ENCODE measurements around the gene UGT2A3.
"Not testable (repeated sequence)": the region's sequence is repeated elsewhere in the genome, so short reads cannot be mapped to it uniquely, and the experiment has no call there.

Gene UGT2A3

DNA sequence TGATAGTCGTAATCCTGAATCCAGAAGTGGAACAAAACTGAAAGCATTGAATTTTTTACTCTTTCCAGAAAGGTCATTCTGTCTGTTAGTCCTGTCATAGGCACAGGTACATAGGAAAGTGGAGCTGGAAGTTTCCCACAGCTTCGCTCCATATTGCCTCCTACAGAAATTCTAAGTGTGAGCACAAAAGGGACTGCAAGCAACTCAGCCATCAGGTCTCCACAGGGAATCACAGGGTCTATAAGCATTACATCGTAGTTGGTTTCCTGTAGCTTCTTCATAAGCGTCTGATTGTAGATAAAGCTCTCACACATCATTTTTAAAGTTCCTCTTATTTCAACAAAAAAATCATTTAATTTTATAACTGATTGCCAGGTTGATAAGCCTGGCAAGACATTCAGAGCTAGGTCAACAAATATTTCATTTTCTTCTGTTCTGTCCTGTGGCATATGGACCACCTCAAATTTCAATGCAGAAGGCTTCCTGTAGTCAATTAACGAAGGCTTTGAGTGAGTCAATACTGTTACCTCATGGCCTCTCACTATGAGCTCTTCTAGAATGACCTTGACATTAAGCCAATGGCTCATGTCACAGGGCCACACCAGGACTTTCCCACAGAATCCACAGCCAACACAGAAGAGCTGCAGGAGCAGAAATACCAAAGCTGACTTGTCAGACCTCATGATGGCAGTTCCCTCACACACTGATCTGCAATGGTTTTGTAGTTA lies at the start of gene UGT2A3:
Gene UGT2A3 (minus strand): TSS at position 727 of the 728 bp plus-strand sequence. CDS start 44 bp downstream, at position 683.
- DNase-seq, result no peak

DNA sequence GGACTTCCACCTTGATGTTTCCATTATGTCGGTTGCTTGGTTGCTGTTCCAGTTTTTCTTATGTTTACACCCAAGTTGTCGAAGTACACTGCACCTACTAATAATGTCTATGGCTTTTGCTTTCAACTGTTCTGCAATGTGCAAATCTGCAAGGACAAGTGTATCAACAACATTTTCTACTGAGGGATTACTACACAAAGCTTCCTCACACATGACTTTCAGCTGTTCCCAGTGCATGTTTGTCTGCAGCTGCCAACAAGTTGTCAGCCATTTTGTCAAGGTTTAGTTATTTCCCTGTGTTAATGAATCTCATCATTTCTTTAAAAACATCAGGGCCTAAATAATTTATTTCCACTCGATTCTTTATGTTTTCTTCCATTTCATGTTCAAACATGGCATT lies 45.4 kb upstream of the UGT2A3 start:
- DNase-seq, result no peak

DNA sequence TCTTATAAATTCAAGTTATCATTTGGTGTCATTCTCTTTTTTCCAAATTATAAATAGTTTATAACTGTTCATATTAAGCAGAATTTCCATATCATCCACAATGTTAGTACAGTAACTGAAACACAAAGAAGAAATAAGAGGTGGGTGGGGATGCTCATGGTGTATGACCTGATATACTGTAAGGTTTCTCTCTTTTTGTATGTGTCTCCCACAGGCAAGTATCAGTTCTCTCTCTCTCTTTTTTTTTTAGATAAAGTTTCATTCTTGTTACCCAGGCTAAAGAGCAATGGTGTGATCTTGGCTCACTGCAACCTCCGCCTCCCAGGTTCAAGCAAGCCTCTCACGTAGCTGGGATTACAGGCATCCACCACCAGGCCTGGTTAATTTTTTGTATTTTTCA lies 43.7 kb upstream of the UGT2A3 start:
- no peak for DNase-seq

DNA sequence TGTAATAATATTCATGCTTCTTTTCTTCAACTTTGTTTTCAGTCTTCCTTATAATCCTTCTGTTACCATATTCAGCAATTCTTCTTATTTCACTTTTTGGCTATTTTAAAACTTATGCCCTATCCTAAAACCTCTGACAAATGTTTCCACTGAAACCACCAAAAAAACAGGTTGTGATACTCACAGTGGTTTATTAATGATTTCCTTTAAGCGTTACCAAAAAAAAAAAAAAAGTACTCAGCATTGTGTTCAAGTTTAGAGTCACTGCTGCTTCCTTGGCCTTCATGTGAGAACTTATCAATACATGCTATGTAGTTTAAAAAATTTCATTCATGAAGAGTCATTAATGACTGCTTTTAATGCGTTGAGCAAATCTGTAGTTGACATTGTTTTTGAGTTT lies 35.4 kb upstream of the UGT2A3 start:
- DNase-seq, result no peak

DNA sequence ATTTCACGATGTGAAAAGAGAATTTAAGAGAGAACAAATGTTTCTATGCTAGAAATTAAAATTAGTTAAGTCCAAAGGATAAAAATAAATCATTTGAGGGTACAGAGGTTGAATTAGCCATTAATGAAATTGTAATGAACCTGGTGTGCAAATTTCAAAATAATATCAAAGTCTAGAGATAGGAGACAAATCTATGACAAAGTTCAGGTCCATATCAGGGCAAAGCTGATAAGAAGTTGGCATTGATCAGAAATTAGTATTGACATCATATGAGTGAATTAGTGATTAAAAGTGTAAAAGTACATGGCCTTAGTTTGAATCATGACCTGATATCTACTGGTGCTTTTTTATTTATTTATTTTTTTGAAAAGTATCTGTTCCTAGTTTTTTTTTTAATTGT lies 33.8 kb upstream of the UGT2A3 start:
- no peak for DNase-seq

DNA sequence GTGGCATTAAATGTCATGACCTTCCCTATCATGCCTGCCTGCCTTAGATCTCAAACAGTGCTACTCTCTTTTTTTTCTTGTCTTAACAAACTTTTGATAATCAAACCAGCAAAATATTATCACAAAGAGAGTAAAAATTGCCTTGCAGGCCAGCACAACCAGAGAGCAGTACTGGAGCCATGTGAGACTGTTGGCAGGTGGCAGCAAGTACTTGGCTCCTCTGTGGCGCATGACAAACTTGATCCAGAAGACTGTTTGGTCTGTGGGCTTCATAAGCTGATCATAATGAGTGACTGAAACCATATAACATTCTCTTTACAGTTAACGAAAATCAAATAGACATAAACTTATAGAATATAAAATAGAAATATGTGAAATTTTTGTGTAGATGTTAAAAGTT lies 33.3 kb upstream of the UGT2A3 start:
- no peak for DNase-seq

DNA sequence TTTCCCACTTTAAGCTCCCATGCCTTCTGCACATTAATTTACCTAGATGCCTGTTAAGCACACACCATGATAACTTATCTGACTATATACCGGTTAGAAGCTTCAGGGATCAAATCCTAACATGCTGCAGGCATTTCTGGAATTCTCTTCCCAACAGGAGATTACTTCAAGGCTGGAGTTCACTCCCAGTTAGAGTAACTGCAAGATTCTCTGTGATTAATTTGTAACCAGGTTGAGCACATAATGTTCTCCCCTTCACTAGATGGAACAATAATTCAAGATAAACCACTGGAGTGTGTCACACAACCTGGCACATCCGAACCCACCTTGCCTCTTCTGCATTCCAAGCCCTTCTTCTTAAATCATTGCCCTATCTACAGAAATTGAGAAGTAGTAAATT lies 11.8 kb upstream of the UGT2A3 start:
- no peak for DNase-seq

DNA sequence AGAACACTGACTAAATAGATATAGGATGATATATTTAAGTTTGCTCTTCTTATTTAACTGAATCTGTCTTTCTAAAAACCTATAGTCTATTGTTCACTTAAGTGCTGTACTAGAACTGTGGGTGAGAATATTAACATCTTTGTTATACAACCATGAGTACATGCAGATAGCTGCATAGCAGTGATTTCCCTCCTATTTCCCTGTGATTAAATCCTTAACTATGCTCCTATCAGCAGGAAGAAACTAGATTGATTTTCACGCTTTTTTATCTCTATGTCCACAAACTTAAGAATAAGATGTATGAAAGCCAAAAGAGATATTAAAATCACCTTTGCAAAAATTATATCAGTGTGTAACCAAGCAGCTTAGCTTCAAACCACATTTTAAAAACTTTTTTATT lies 11.3 kb upstream of the UGT2A3 start:
- no peak for DNase-seq

DNA sequence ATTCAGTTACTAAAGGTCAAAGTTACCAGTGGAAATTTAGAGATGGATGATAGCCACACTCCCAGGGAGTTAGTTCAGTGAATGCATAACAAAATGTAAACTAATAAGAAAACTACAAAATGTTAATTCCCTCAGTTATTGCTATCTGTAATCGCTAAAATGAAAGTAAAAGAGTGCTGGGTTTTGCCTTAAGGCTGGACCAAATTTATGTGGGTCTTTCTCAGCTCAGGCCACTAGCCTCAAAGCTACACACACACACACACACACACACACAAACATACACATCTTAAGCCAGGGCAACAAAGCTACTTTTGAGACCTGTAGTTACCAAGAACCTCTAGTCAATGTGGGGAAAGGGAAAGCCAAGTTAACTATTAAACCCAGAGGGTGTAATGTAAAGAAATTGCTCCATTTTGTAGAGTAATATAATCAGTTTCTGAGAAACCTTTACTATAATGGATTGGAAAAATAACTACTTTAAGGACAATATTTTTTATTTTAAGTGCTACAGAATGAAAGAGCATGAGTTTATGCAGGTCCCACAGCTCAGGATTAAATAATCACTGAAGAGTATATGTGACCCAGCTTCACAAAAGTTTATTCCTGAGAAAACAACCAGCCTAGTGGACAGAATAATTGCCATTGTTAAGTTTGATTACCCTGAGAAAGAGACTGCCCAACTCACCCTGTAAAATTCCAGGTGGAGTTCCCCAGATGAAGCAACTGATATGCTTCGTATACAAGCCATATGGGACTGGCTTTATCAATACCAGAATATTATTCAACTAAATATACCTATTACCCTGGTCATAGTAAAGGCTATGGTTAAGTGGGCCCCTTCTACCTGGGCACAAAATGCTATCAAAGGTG lies 8.9 kb upstream of the UGT2A3 start:
- no peak for DNase-seq

DNA sequence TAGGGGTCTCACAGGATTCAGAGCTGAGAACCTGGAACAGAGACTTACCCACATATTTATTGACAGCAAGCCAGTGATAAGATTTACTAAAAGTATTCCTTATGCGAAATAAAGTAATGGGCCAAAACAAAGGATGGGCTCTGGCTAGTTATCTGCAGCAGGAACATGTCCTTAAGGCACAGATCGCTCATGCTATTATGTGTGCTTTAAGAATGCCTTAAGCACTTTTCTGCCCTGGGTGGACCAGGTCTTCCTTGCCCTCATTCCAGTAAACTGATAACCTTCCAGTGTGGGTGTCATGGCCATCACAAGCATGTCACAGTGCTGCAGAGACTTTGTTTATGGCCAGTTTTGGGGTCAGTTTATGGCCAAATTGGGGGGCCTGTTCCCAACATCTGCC lies 7.5 kb upstream of the UGT2A3 start:
- DNase-seq, result not testable (repeated sequence)

DNA sequence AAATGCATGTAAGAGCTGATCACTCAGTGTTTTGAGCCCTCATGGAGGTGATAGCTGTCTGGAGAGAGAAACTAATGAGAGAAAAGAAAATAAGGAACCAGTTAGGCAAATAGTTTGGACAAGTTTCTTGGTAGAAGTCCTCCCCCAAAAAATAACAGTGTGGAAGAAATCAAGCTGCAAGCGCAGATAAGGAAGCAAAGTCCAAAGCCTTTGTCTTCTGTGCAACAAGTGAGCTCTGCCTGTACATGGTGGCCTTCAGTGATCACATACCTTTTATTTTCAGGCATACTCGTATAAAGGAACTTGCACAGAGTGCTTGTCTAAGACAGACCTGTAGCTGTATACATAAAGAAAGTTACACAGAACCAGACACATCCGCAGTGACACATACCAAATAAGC lies 2.5 kb upstream of the UGT2A3 start:
- DNase-seq, result no peak

DNA sequence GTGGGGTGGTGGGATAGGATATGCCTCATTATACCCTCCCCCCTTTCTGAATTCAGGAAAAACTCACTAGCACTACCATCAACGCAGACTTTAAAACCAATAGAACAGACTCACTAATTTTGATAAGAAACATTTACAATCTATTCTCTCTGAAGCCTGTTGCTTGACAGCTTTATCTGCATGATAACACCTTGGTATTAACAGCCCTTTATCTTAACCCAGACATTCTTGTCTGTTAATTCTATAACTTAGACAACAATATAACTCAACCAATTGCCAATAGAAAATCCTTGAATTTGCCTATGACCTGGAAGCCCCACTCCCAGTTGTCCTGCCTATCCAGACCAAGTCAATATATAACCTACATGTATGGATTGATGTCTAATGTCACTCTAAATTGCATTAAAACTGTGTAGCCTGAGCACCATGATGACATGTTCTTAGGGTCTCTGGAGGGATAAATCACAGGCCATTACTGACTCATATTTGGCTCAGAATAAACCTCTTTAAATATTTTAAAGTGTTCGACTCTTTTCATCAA lies 1.5 kb upstream of the UGT2A3 start:
- no peak for DNase-seq

DNA sequence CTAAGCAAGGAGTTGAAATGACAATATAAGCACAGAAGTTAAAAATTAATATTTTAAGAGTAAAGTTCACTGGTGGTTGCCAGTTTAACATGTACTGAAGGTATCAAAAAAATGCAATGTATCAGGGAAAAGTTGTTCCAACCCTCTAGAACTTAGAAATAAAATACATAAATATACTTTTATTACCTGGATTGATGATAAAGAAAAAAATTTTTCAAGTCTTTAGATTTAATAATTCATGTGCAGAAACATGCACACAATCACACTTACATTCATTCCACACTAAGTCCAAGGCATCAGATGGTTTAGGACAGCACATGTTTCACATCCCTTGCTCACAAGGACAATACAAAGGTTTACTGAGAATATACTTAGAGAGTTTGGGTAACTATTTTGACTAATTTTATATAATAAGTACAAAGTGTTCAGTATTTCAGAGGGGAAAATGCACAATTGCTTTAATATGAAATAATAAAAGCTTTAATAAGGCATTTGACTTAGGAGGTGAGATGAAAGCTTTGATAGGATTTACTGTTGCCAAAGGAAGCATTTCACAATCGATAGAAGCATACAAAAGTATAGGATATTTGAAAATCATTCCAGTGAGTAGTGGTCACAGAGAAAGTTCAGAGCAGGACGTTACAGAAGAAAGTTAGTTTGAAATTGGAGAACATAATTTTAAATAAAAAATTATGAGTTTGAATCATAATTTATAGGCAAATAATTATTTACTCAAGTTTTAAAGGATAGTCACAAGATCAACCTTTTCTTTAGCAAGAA lies 392 bp upstream of the UGT2A3 start:
- DNase-seq, result no peak

DNA sequence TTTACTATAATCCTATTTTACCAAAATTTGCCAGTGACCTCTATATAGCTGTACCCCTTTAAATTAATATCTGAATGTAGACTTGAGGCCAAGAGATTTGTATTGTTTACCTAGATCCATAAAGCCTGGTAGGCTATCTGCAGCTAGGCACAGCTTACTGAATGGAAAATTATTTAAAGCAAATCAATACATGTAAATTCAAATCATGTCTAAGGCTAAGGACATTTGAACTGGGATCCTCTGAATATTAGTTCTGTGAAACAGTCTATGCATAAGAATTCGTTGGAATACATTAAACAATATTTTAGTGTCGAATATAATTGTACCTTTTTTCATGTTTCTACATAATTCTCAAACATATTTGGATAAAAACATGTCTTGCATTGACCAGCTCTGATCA lies 1.6 kb downstream of the UGT2A3 start:
- DNase-seq, result no peak

DNA sequence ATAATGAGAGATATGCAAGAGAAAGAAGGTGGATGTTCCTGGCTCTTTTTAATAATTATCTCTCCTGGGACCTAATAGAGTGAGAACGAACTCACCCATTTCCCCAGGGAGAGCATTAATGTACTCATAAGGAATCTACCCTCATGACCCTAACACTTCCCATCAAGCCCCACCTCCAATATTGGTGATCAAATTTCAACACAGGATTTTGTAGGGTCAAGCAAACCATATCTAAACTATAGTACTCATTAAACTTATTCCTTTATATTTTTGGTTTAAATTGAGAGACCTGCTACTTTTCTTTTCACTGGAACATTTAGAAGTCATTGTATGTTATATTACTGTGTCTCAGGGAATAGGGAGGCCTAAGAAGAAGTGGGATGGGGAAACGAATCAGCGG lies 2.6 kb downstream of the UGT2A3 start:
- DNase-seq, result no peak

DNA sequence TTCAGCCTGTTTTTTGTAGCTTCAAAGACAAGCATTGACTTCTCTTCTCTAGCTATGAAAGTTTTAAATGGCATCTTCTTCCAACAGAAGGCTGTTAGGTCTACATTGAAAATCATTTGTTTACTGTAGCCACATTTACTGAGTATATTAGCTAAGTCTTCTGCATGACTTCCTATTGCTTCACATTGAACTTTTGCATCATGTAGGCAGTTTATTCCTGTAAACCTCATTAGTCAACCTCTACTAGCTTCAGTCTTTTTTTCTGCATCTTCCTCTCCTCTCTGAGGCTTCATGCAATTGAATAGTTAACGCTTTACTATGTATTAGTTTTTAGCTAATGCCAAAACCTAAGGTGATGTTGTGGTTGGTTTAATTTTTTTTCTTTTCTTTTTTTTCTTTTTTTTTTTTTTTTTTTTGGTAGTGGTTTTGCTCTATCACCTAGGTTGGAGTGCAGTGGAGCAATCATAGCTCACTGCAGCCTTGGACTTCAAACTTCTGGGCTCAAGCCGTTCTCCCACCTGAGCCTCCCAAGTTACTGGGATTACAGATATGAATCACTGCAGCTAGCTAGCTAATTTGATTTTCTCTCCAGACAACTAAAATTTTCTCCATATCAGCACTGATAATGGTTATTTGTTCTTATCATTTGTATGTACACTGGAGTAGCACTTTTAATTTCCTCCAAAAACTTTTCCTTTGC lies 3.4 kb downstream of the UGT2A3 start:
- no peak for DNase-seq

DNA sequence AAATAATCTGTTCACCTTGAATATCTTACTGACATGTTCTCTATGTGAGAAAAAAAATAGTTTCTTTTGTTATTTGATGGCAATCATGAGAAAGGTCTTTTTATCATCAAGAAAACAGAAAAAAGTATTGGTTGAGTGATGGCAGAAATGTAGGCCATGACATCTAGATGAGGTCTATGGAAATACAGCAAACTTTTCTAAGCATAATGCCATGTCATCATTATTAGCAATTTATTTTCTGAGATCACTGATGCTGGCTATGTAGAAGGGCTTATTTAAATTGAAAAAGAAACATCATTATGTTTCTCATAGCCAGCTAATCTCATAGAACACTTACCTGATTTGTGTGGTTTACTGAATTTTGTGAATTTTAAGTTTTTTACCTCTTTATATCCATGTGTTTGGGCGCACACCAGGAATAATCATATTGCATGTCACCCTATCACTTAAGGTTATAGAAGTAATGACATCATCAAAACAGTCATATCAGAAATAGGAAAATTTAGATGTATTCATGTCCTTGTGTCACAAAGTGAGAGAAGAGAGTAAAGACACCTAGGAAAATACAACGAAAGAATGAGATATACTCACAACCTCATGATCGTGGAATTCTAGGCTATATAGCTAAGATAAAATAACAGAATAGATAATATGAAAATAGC lies 22.4 kb downstream of the UGT2A3 start:
- no peak for DNase-seq

DNA sequence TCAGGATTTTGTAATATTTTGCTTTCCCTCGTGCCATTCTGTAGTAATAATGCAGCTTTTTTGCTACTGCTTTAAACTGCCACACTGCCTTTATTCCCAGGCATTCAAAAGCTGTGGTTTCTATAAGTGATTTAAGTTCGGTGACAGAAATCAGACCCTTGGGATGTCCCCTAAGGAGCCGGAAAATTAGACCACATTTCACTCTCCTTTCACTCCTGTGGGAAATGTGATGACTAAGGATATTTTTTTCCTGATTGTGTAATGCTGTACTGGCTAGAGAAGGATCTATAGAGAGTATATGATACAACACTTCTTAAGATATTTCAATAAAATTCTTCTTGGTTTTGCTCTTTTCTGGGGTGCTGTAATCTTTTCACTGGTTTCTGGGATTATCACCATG lies 24.4 kb downstream of the UGT2A3 start:
- DNase-seq, result no peak

DNA sequence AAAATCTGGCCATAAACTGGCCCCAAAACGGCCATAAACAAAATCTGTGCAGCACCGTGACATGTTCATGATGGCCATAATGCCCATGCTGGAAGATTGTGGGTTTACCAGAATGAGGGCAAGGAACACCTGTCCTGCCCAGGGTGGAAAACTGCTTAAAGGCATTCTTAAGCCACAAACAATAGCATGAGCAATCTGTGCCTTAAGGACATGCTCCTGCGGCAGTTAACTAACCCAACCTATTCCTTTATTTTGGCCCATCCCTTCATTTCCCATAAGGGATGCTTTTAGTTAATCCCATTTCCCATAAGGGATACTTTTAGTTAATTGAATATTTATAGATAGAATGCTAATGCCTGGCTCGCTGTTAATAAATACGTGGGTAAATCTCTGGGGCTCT lies 29.4 kb downstream of the UGT2A3 start:
- not testable (repeated sequence) for DNase-seq

DNA sequence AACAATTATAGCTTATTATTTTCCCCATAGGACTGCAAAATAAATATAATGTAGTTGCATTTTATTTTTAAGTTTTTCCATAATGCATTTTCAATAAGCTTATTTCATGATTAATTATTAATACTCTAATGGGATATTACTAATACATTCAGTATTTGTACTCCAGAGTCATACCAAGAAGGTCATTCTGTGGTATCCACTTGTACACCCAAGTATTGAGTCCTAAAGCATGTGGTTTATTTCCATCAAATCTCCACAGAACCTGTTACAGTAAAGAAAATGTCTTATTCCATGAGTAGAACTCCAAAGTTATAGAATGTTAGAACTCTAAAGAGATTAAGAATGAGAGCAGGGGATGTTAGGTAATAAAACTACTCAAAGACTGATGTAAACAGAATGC lies 30.6 kb downstream of the UGT2A3 start:
- DNase-seq, result no peak

DNA sequence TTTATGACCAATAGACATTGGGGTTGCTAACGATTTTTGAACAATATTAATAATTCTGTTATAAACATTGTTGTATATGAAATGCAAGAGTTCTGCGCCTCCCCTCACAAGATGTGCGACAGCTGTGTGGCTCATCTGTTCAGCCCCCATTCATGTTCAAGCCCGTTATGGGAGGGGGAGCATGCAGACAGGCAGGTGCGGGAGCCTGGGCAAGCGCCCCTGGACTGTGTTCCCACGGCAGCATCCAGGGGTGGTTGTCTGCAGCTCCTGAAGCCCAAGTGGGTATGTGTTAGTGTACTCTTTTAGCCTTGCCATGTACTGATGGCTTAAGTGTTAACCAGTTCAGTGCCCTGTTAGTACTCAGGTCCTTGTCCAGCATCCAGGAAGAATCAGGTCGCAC lies 34.6 kb downstream of the UGT2A3 start:
- DNase-seq, result no peak

DNA sequence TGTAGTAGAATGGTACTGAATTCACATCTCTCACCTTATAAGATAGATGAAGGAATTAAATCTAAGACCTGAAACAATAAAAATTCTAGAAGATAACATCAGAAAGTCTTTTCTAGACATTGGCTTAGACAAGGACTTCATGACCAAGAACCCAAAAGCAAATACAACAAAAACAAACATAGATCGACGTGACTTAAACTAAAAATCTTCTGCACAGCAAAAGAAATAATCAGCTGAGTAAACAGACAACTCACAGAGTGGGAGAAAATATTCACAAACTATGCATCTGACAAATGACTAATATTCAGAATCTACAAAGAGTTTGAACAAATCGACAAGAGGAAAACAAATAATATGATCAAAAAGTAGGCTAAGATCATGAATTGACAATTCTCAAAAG lies 38.8 kb downstream of the UGT2A3 start:
- no peak for DNase-seq

All from KG1 (cell line).